ENCODE measurements around the gene CCDC33.
"Not testable (repeated sequence)": the region's sequence is repeated elsewhere in the genome, so short reads cannot be mapped to it uniquely, and the experiment has no call there.

CCDC33 gene

GRCh38 chr15:74350295-74351275 is 114.5 kb downstream of the CCDC33 start:
- no peak overlapping the region for H3K4me2 ChIP-seq
- H3K9ac ChIP-seq, result no peak overlapping the region

GRCh38 chr15:74351670-74352069 is 115.5 kb downstream of the CCDC33 start:
- Histone ChIP-seq H3K9ac (no peak overlapping the region), H3K4me3 (no peak overlapping the region), H3K4me1 (no peaks in the 10 kb centered on the region), H3K27ac (no peak overlapping the region), H4K20me1 (no peaks in the 10 kb centered on the region), H3K4me2 (no peak overlapping the region), H3K36me3 (no peaks in the 10 kb centered on the region), H3K9me3 (peaks cover 15% of the 10 kb centered on the region), H3K27me3 (no peaks in the 10 kb centered on the region)
- TF ChIP-seq Cebpa-rat (IDR thresholded peaks at IDR 0.05), result no peak

More at GRCh38 chr15:74350295-74351275, 114.5 kb downstream of the CCDC33 start:
- Histone ChIP-seq H3K4me3 (no peak overlapping the region), H3K36me3 (no peaks in the 10 kb centered on the region), H4K20me1 (no peaks in the 10 kb centered on the region), H3K27ac (no peak overlapping the region), H3K9me3 (peaks cover 15% of the 10 kb centered on the region), H3K4me1 (no peaks in the 10 kb centered on the region), H3K27me3 (no peaks in the 10 kb centered on the region)
- no peak for TF ChIP-seq Cebpa-rat (IDR thresholded peaks at IDR 0.05)

- no peak for TF ChIP-seq Cebpa-rat (IDR thresholded peaks at IDR 0.05)
- Histone ChIP-seq H3K4me2 (no peak overlapping the region), H3K27ac (no peak overlapping the region), H3K4me1 (no peaks in the 10 kb centered on the region), H3K4me3 (no peak overlapping the region), H3K9me3 (peaks cover 15% of the 10 kb centered on the region), H4K20me1 (no peaks in the 10 kb centered on the region), H3K27me3 (no peaks in the 10 kb centered on the region), H3K9ac (no peak overlapping the region), H3K36me3 (no peaks in the 10 kb centered on the region)
These were observed 116.3 kb downstream of the CCDC33 start for GRCh38 chr15:74352393-74352910.

GRCh38 chr15:74353992-74354391 is 117.9 kb downstream of the CCDC33 start:
- H3K4me3 ChIP-seq, H3K9ac ChIP-seq, H3K4me1 ChIP-seq, H3K36me3 ChIP-seq, H3K27me3 ChIP-seq, H3K27ac ChIP-seq, H4K20me1 ChIP-seq, H3K4me2 ChIP-seq: not testable (repeated sequence)
- peaks cover 15% of the 10 kb centered on the region for H3K9me3 ChIP-seq

- H3K9ac ChIP-seq, H3K4me1 ChIP-seq: not testable (repeated sequence)
- H3K9me3 ChIP-seq, result peaks cover 15% of the 10 kb centered on the region
These were observed 119.9 kb downstream of the CCDC33 start for GRCh38 chr15:74356050-74356449.

GRCh38 chr15:74357514-74357913 is 121.4 kb downstream of the CCDC33 start:
- H3K9ac ChIP-seq, H4K20me1 ChIP-seq, H3K4me1 ChIP-seq, H3K4me3 ChIP-seq, H3K27ac ChIP-seq, H3K4me2 ChIP-seq, H3K36me3 ChIP-seq, H3K27me3 ChIP-seq: not testable (repeated sequence)
- H3K9me3 ChIP-seq, result peaks cover 15% of the 10 kb centered on the region

More at GRCh38 chr15:74356050-74356449, 119.9 kb downstream of the CCDC33 start:
- not testable (repeated sequence) for H3K27ac ChIP-seq, H3K4me2 ChIP-seq, H4K20me1 ChIP-seq, H3K27me3 ChIP-seq, H3K4me3 ChIP-seq, H3K36me3 ChIP-seq

GRCh38 chr15:74359376-74359775 is 123.2 kb downstream of the CCDC33 start:
- not testable (repeated sequence) for H3K9me3 ChIP-seq, H3K27me3 ChIP-seq, H3K27ac ChIP-seq, H3K9ac ChIP-seq, H3K4me3 ChIP-seq, H3K4me1 ChIP-seq, H3K4me2 ChIP-seq, H4K20me1 ChIP-seq, H3K36me3 ChIP-seq

- not testable (repeated sequence) for H3K9me3 ChIP-seq, H3K27me3 ChIP-seq, H3K4me3 ChIP-seq, H3K4me1 ChIP-seq, H3K9ac ChIP-seq, H3K27ac ChIP-seq, H3K36me3 ChIP-seq, H3K4me2 ChIP-seq, H4K20me1 ChIP-seq
These were observed 124.7 kb downstream of the CCDC33 start for GRCh38 chr15:74360855-74361254.

GRCh38 chr15:74362482-74362881 is 126.4 kb downstream of the CCDC33 start:
- Histone ChIP-seq H3K27ac (no peak overlapping the region), H4K20me1 (no peaks in the 10 kb centered on the region), H3K4me1 (peaks cover 5% of the 10 kb centered on the region; the same call in 1 of the 2 replicates), H3K9me3 (no peaks in the 10 kb centered on the region), H3K36me3 (no peaks in the 10 kb centered on the region), H3K4me2 (no peak overlapping the region), H3K27me3 (no peaks in the 10 kb centered on the region), H3K9ac (no peak overlapping the region), H3K4me3 (no peak overlapping the region)
- TF ChIP-seq Cebpa-rat (IDR thresholded peaks at IDR 0.05), result no peak

GRCh38 chr15:74364936-74365597 is 128.9 kb downstream of the CCDC33 start:
- no peaks in the 10 kb centered on the region for H3K4me1 ChIP-seq
- no peak overlapping the region for H3K9ac ChIP-seq
- no peaks in the 10 kb centered on the region for H4K20me1 ChIP-seq
- H3K27ac ChIP-seq, result no peak overlapping the region
- no peaks in the 10 kb centered on the region for H3K27me3 ChIP-seq
- H3K36me3 ChIP-seq, result no peaks in the 10 kb centered on the region
- TF ChIP-seq Cebpa-rat (IDR thresholded peaks at IDR 0.05), result no peak
- H3K9me3 ChIP-seq, result no peaks in the 10 kb centered on the region
- no peak overlapping the region for H3K4me2 ChIP-seq
- no peak overlapping the region for H3K4me3 ChIP-seq

Data from BLaER1 (cell line).